Measurements from ENCODE around the gene BFAR.

GRCh38 chr16:14602443-14602963 lies 30.2 kb upstream of the BFAR start:
- TF ChIP-seq CTCF (IDR thresholded peaks at IDR 0.05; ENCODE audit: poor library complexity, severe bottlenecking), result no peak
- no peak for TF ChIP-seq TAF1 (IDR thresholded peaks at IDR 0.05; ENCODE audit: low read depth)
- TF ChIP-seq POLR2AphosphoS5 (IDR thresholded peaks at IDR 0.05), result no peak
- TF ChIP-seq EZH2 (IDR thresholded peaks at IDR 0.05; ENCODE audit: borderline replicate concordance, insufficient read depth, low read length, poor library complexity, severe bottlenecking), result no peak
- no peak for TF ChIP-seq MXI1 (conservative IDR thresholded peaks at IDR 0.05; ENCODE audit: poor library complexity, severe bottlenecking)
- TF ChIP-seq EP300 (conservative IDR thresholded peaks at IDR 0.05; ENCODE audit: poor library complexity, severe bottlenecking), result no peak

All from neural cell (in vitro differentiated cells).